Astrocyte (in vitro differentiated cells and primary cell): ENCODE measurements around the gene DTNB. TPM values are rescaled to one million over a fixed set of nuclear protein-coding genes. Genes with fewer than 3 reads are reported as not detected.

ENCODE experiments used
- DNase-seq: peaks from one replicate; pipeline ENCODE4 v3.0.0-alpha.2; 2010; ENCODE audit warnings: low read depth
- FAIRE-seq: peaks from 2 replicates; lab custom pipeline; 2011; peaks lifted over from hg19 to GRCh38; lab: Jason Lieb, UNC
- H2AFZ ChIP-seq: 2 replicates; pipeline ENCODE4 v1.6.0; 2012; ENCODE audit warnings: low read depth, low read length, inconsistent platforms
- H3K27ac ChIP-seq: 2 replicates; pipeline ENCODE4 v1.5.1; 2011; ENCODE audit warnings: low read depth, low read length, inconsistent platforms
- H3K27me3 ChIP-seq: 2 replicates; pipeline ENCODE4 v1.6.0; 2011; ENCODE audit warnings: low read length, inconsistent platforms; ENCODE audit not compliant: insufficient read depth
- H3K36me3 ChIP-seq: 2 replicates; pipeline ENCODE4 v1.5.1; 2011; ENCODE audit warnings: low read length, inconsistent platforms; ENCODE audit not compliant: insufficient read depth
- H3K4me1 ChIP-seq: 2 replicates; pipeline ENCODE4 v1.5.1; 2011; ENCODE audit warnings: low read length, inconsistent platforms; ENCODE audit not compliant: insufficient read depth
- H3K4me2 ChIP-seq: 2 replicates; pipeline ENCODE4 v1.6.0; 2012; ENCODE audit warnings: low read length, inconsistent platforms
- H3K4me3 ChIP-seq: 2 replicates; pipeline ENCODE4 v1.5.1; 2011; ENCODE audit warnings: low read depth, mild to moderate bottlenecking, low read length, inconsistent platforms; ENCODE audit not compliant: insufficient read depth
- H3K79me2 ChIP-seq: 2 replicates; pipeline ENCODE4 v1.6.0; 2012; ENCODE audit warnings: mild to moderate bottlenecking, low read length, inconsistent platforms; ENCODE audit not compliant: insufficient read depth
- H3K9ac ChIP-seq: 2 replicates; pipeline ENCODE4 v1.6.0; 2012; ENCODE audit warnings: mild to moderate bottlenecking, low read length, inconsistent platforms
- H3K9me3 ChIP-seq: 2 replicates; pipeline ENCODE4 v1.5.1; 2012; ENCODE audit warnings: low read depth, mild to moderate bottlenecking, low read length, inconsistent platforms; ENCODE audit not compliant: insufficient read depth
- H4K20me1 ChIP-seq: 2 replicates; pipeline ENCODE4 v1.6.0; 2012; ENCODE audit warnings: low read length, inconsistent platforms; ENCODE audit not compliant: insufficient read depth
- H3K27ac Mint-ChIP-seq: one replicate; pipeline ENCODE4 v1.8.0; 2021; ENCODE audit warnings: mild to moderate bottlenecking, mixed read lengths; ENCODE audit not compliant: unreplicated experiment
- H3K27me3 Mint-ChIP-seq: one replicate; pipeline ENCODE4 v1.8.0; 2021; ENCODE audit warnings: low read depth, mixed read lengths; ENCODE audit not compliant: unreplicated experiment
- H3K36me3 Mint-ChIP-seq: one replicate; pipeline ENCODE4 v1.8.0; 2021; ENCODE audit warnings: low read depth, mixed read lengths; ENCODE audit not compliant: unreplicated experiment
- H3K4me1 Mint-ChIP-seq: one replicate; pipeline ENCODE4 v1.8.0; 2021; ENCODE audit warnings: low read depth, mixed read lengths; ENCODE audit not compliant: unreplicated experiment
- H3K4me3 Mint-ChIP-seq: one replicate; pipeline ENCODE4 v1.8.0; 2021; ENCODE audit warnings: mild to moderate bottlenecking, moderate library complexity, mixed read lengths; ENCODE audit not compliant: unreplicated experiment
- H3K9me3 Mint-ChIP-seq: one replicate; pipeline ENCODE4 v1.8.0; 2021; ENCODE audit warnings: mild to moderate bottlenecking, mixed read lengths; ENCODE audit not compliant: unreplicated experiment
- CTCF ChIP-seq: IDR thresholded peaks from 2 replicates; pipeline ENCODE4 v1.5.1; 2011; ENCODE audit warnings: low read depth, mild to moderate bottlenecking, inconsistent platforms, low read length, moderate library complexity; ENCODE audit not compliant: insufficient read depth
- EZH2 ChIP-seq: IDR thresholded peaks from 2 replicates; pipeline ENCODE4 v1.6.1; 2012; ENCODE audit warnings: mild to moderate bottlenecking, low read length, inconsistent platforms; ENCODE audit not compliant: insufficient read depth
- total RNA-seq: library from RNA; stranded (reverse); gene quantifications from 2 replicates; pipeline ENCODE4 v1.2.1, GENCODE V29; 2021

Gene DTNB
- total RNA-seq, 1 donor from 2014 or later = 5.1 TPM

- Histone ChIP-seq H3K4me3 (no peak overlapping the region), H3K9me3 (no peaks in the 10 kb centered on the region), H3K79me2 (no peaks in the 10 kb centered on the region), H3K9ac (no peak overlapping the region), H3K4me1 (no peaks in the 10 kb centered on the region), H4K20me1 (no peaks in the 10 kb centered on the region), H3K4me2 (no peak overlapping the region), H3K27me3 (no peaks in the 10 kb centered on the region), H3K27ac (no peak overlapping the region), H2AFZ (no peak overlapping the region), H3K36me3 (no peaks in the 10 kb centered on the region)
- TF ChIP-seq EZH2 (no peak), CTCF (no peak)
- no peak overlapping the region for H3K27ac Mint-ChIP-seq
- no peak overlapping the region for H3K4me3 Mint-ChIP-seq
- no peaks in the 10 kb centered on the region for H3K27me3 Mint-ChIP-seq
- H3K36me3 Mint-ChIP-seq = no peaks in the 10 kb centered on the region
- peaks cover 3% of the 10 kb centered on the region for H3K4me1 Mint-ChIP-seq
- FAIRE-seq = no peak
- no peak for DNase-seq
- H3K9me3 Mint-ChIP-seq = no peaks in the 10 kb centered on the region
Observed at GRCh38 chr2:25400169-25400568, 273.2 kb downstream of the DTNB start.

- FAIRE-seq (no peak), DNase-seq (no peak)
- H3K27ac Mint-ChIP-seq = no peak overlapping the region
- no peak overlapping the region for H2AFZ ChIP-seq
- H3K79me2 ChIP-seq = no peaks in the 10 kb centered on the region
- no peaks in the 10 kb centered on the region for H3K27me3 Mint-ChIP-seq
- H3K4me3 Mint-ChIP-seq = no peak overlapping the region
- no peak overlapping the region for H3K4me3 ChIP-seq
- H3K36me3 ChIP-seq = no peaks in the 10 kb centered on the region
- no peak overlapping the region for H3K9ac ChIP-seq
- H3K36me3 Mint-ChIP-seq = no peaks in the 10 kb centered on the region
- H3K4me1 Mint-ChIP-seq = peaks cover 3% of the 10 kb centered on the region
- no peak overlapping the region for H3K4me2 ChIP-seq
- TF ChIP-seq CTCF (no peak), EZH2 (no peak)
- no peaks in the 10 kb centered on the region for H3K4me1 ChIP-seq
- no peaks in the 10 kb centered on the region for H3K9me3 Mint-ChIP-seq
- no peaks in the 10 kb centered on the region for H3K9me3 ChIP-seq
- no peak overlapping the region for H3K27ac ChIP-seq
- H4K20me1 ChIP-seq = no peaks in the 10 kb centered on the region
- H3K27me3 ChIP-seq = no peaks in the 10 kb centered on the region
Observed at GRCh38 chr2:25398534-25398933, 274.8 kb downstream of the DTNB start.

- Histone ChIP-seq H2AFZ (no peak overlapping the region), H3K36me3 (no peaks in the 10 kb centered on the region), H3K27me3 (no peaks in the 10 kb centered on the region), H4K20me1 (no peaks in the 10 kb centered on the region), H3K79me2 (no peaks in the 10 kb centered on the region), H3K9me3 (no peaks in the 10 kb centered on the region), H3K27ac (no peak overlapping the region), H3K4me2 (no peak overlapping the region), H3K4me1 (no peaks in the 10 kb centered on the region), H3K9ac (no peak overlapping the region), H3K4me3 (no peak overlapping the region)
- H3K9me3 Mint-ChIP-seq = no peaks in the 10 kb centered on the region
- FAIRE-seq = no peak
- H3K4me3 Mint-ChIP-seq = no peak overlapping the region
- TF ChIP-seq EZH2 (no peak), CTCF (no peak)
- H3K36me3 Mint-ChIP-seq = no peaks in the 10 kb centered on the region
- H3K4me1 Mint-ChIP-seq = peaks cover 3% of the 10 kb centered on the region
- H3K27ac Mint-ChIP-seq = no peak overlapping the region
- DNase-seq = no peak
- H3K27me3 Mint-ChIP-seq = no peaks in the 10 kb centered on the region
Observed at GRCh38 chr2:25397777-25398176, 275.6 kb downstream of the DTNB start.
